CD14-positive monocyte (primary cell): ENCODE results near the gene ADD2. TPM values are rescaled to one million over a fixed set of nuclear protein-coding genes. Genes with fewer than 3 reads are reported as not detected.

Experiments
- DNase-seq, 3 donors: peaks; one replicate each; pipeline ENCODE4 v3.0.0-alpha.2; 2011 to 2022
- H2AFZ ChIP-seq: 2 replicates; pipeline ENCODE4 v1.6.0; 2012; ENCODE audit warnings: mild to moderate bottlenecking, low read depth, low read length, inconsistent platforms; ENCODE audit not compliant: insufficient read depth, poor library complexity, severe bottlenecking
- H3K27ac ChIP-seq, 2 donors: 1 replicate in 1 of 2; 2 replicates in 1 of 2; pipeline ENCODE4 v1.5.1; 2012 to 2013; ENCODE audit warnings: low read length in 2 of 2, control low read depth in 1 of 2, inconsistent platforms in 1 of 2, low read depth in 1 of 2, mild to moderate bottlenecking in 1 of 2
- H3K27me3 ChIP-seq, 2 donors: one replicate each; pipeline versions ENCODE4 v1.6.0 to v1.6.1; 2011 to 2013; ENCODE audit warnings: low read length in 2 of 2; ENCODE audit not compliant: control insufficient read depth in 2 of 2, insufficient read depth in 2 of 2
- H3K36me3 ChIP-seq, 2 donors: replicated peaks in 1 of 2; 1 replicate in 1 of 2; 2 replicates in 1 of 2; pipeline versions ENCODE4 v1.5.1 to v1.6.1; 2012 to 2013; ENCODE audit warnings: low read length in 2 of 2, control low read depth in 1 of 2, inconsistent platforms in 1 of 2, mild to moderate bottlenecking in 1 of 2; ENCODE audit not compliant: insufficient read depth in 2 of 2, control insufficient read depth in 1 of 2
- H3K4me1 ChIP-seq, 2 donors: 1 replicate in 1 of 2; 2 replicates in 1 of 2; pipeline versions ENCODE4 v1.5.1 to v1.6.1; 2012 to 2013; ENCODE audit warnings: low read length in 2 of 2, control low read depth in 1 of 2, inconsistent platforms in 1 of 2, mild to moderate bottlenecking in 1 of 2, moderate library complexity in 1 of 2; ENCODE audit not compliant: insufficient read depth in 2 of 2, control insufficient read depth in 1 of 2
- H3K4me2 ChIP-seq: replicated peaks from 2 replicates; pipeline ENCODE3; 2012; ENCODE audit warnings: low read length, moderate library complexity, mild to moderate bottlenecking; ENCODE audit not compliant: poor library complexity, severe bottlenecking; ENCODE audit errors: extremely low read depth
- H3K4me3 ChIP-seq, 3 experiments: fragments of 200-600 bp in 1 of 3; sonication (generic) in 1 of 3; replicated peaks in 1 of 3; 1 replicate in 2 of 3; 2 replicates in 1 of 3; pipeline ENCODE4 v1.5.1; 2011 to 2013; ENCODE audit warnings: low read length in 3 of 3, mild to moderate bottlenecking in 3 of 3, control low read depth in 2 of 3, low read depth in 2 of 3, inconsistent platforms in 1 of 3, moderate library complexity in 1 of 3
- H3K79me2 ChIP-seq: 2 replicates; pipeline ENCODE4 v1.6.0; 2012; ENCODE audit warnings: mild to moderate bottlenecking, control low read depth, inconsistent platforms, low read length, moderate library complexity; ENCODE audit not compliant: insufficient read depth
- H3K9ac ChIP-seq: 2 replicates; pipeline ENCODE4 v1.6.0; 2017; ENCODE audit warnings: low read length, mild to moderate bottlenecking; ENCODE audit not compliant: insufficient read depth, poor library complexity, severe bottlenecking
- H3K9me3 ChIP-seq, 2 donors: replicated peaks in 1 of 2; 1 replicate in 1 of 2; 2 replicates in 1 of 2; pipeline versions ENCODE4 v1.5.1 to v1.6.1; 2012 to 2013; ENCODE audit warnings: low read length in 2 of 2, control low read depth in 1 of 2; ENCODE audit not compliant: control insufficient read depth in 1 of 2, insufficient read depth in 1 of 2
- H4K20me1 ChIP-seq: 2 replicates; pipeline ENCODE4 v1.6.0; 2012; ENCODE audit warnings: mild to moderate bottlenecking, low read length, control low read depth, moderate library complexity; ENCODE audit not compliant: insufficient read depth
- H3K27ac Mint-ChIP-seq, 7 donors: one replicate each; pipeline ENCODE4 v1.8.0; 2020; ENCODE audit warnings: mild to moderate bottlenecking in 7 of 7, mixed read lengths in 7 of 7, moderate library complexity in 6 of 7, inconsistent platforms in 2 of 7
- H3K27me3 Mint-ChIP-seq, 3 donors: one replicate each; pipeline ENCODE4 v1.8.0; 2021 to 2022; ENCODE audit warnings: low read depth in 3 of 3, mild to moderate bottlenecking in 3 of 3, mixed read lengths in 3 of 3, moderate library complexity in 3 of 3, inconsistent platforms in 1 of 3
- H3K36me3 Mint-ChIP-seq, 2 donors: one replicate each; pipeline ENCODE4 v1.8.0; 2020; ENCODE audit warnings: mixed read lengths in 2 of 2, inconsistent platforms in 1 of 2, mild to moderate bottlenecking in 1 of 2
- H3K4me1 Mint-ChIP-seq: one replicate; pipeline ENCODE4 v1.8.0; 2020; ENCODE audit warnings: mild to moderate bottlenecking, mixed read lengths
- H3K4me3 Mint-ChIP-seq, 2 donors: one replicate each; pipeline ENCODE4 v1.8.0; 2020; ENCODE audit warnings: mild to moderate bottlenecking in 2 of 2, mixed read lengths in 2 of 2, moderate library complexity in 1 of 2
- H3K9me3 Mint-ChIP-seq, 7 donors: one replicate each; pipeline ENCODE4 v1.8.0; 2020 to 2022; ENCODE audit warnings: mixed read lengths in 7 of 7, mild to moderate bottlenecking in 6 of 7, moderate library complexity in 6 of 7, inconsistent platforms in 2 of 7
- CTCF ChIP-seq: fragments of 200-600 bp; IDR thresholded peaks from one replicate; pipeline ENCODE4 v1.8.0; 2022; ENCODE audit warnings: antibody characterized with exemption, mild to moderate bottlenecking
- WGBS: methylation state at CpG from one replicate; pipeline ENCODE4 v1.1.5; 2013; ENCODE audit warnings: missing lambda C conversion rate; ENCODE audit not compliant: insufficient coverage; 5-methylcytosine and 5-hydroxymethylcytosine counted together
- intact Hi-C, 2 donors: fragments of 100-400 bp; cut with micrococcal nuclease; formaldehyde crosslinking; loops; one replicate each; pipeline versions ENCODE4 v1.15.0 to v1.15.1; 2023
- polyA plus RNA-seq, 3 donors: library from polyadenylated mRNA; depleted of rRNA in 1 of 3; unstranded in 2 of 3; stranded (reverse) in 1 of 3; fragments of 300-500 nt in 2 of 3; fragments of >200 nt in 1 of 3; fragmentation: Illumina TruSeq in 2 of 3; gene quantifications; 1 replicate in 2 of 3; 2 replicates in 1 of 3; pipeline ENCODE4 v1.2.3, GENCODE V29; 2012 to 2021

The ADD2 gene
- polyA plus RNA-seq, 3 donors, result 0.18 to 0.56 (median 0.26) TPM

GRCh38 chr2:70690846-70691245, 77.2 kb downstream of the ADD2 start:
- Mint-ChIP-seq H3K27me3 (peaks cover 4 to 5% (median 4%) of the 10 kb centered on the region in 3 donors), H3K4me3 (no peak overlapping the region), H3K36me3 (no peaks in the 10 kb centered on the region), H3K4me1 (peaks cover 13% of the 10 kb centered on the region), H3K9me3 (no peaks in the 10 kb centered on the region), H3K27ac (peak overlapping the region in 1 of 7 donors; percentile 30)
- H3K4me1 ChIP-seq, result peaks cover 7 to 8% of the 10 kb centered on the region in 2 donors
- H3K4me3 ChIP-seq, result no peak overlapping the region
- no peak for TF ChIP-seq CTCF
- WGBS, result 67% methylated on average over 1 of the region's 3 CpGs
- no peaks in the 10 kb centered on the region for H3K79me2 ChIP-seq
- no peak overlapping the region for H3K4me2 ChIP-seq
- H3K36me3 ChIP-seq, result no peaks in the 10 kb centered on the region
- intact Hi-C loops, result no loop called here
- no peak for DNase-seq
- no peaks in the 10 kb centered on the region for H3K9me3 ChIP-seq
- no peak overlapping the region for H3K27ac ChIP-seq
- no peaks in the 10 kb centered on the region for H3K27me3 ChIP-seq
- H2AFZ ChIP-seq, result no peak overlapping the region
- H3K9ac ChIP-seq, result no peak overlapping the region
- H4K20me1 ChIP-seq, result no peaks in the 10 kb centered on the region

GRCh38 chr2:70688427-70688826, 79.6 kb downstream of the ADD2 start:
- Histone ChIP-seq H3K27ac (no peak overlapping the region), H3K4me3 (no peak overlapping the region), H3K4me1 (peaks cover 7 to 8% of the 10 kb centered on the region in 2 donors), H3K9ac (no peak overlapping the region), H3K27me3 (no peaks in the 10 kb centered on the region), H3K9me3 (no peaks in the 10 kb centered on the region), H3K36me3 (no peaks in the 10 kb centered on the region), H4K20me1 (no peaks in the 10 kb centered on the region), H3K79me2 (no peaks in the 10 kb centered on the region), H2AFZ (no peak overlapping the region), H3K4me2 (no peak overlapping the region)
- 100% methylated on average over 2 of the region's 5 CpGs for WGBS
- Mint-ChIP-seq H3K27me3 (peaks cover 0 to 7% (median 2%) of the 10 kb centered on the region in 3 donors), H3K36me3 (no peaks in the 10 kb centered on the region), H3K4me1 (peaks cover 13% of the 10 kb centered on the region), H3K9me3 (no peaks in the 10 kb centered on the region), H3K4me3 (no peak overlapping the region), H3K27ac (no peak overlapping the region)
- TF ChIP-seq CTCF, result no peak
- intact Hi-C loops, result no loop called here
- no peak for DNase-seq
